Non-pigmented ciliary epithelial cell (primary cell): ENCODE results near the gene ACCSL.

ENCODE experiments used
- DNase-seq: peaks from one replicate; pipeline ENCODE4 v3.0.0-alpha.2; 2010; ENCODE audit warnings: low read depth

The ACCSL gene

GRCh38 chr11:44097821-44098220, 50.0 kb downstream of the ACCSL start:
- no peak for DNase-seq

- DNase-seq, result no peak
These were observed 53.3 kb downstream of the ACCSL start for GRCh38 chr11:44101098-44101497.

DNA sequence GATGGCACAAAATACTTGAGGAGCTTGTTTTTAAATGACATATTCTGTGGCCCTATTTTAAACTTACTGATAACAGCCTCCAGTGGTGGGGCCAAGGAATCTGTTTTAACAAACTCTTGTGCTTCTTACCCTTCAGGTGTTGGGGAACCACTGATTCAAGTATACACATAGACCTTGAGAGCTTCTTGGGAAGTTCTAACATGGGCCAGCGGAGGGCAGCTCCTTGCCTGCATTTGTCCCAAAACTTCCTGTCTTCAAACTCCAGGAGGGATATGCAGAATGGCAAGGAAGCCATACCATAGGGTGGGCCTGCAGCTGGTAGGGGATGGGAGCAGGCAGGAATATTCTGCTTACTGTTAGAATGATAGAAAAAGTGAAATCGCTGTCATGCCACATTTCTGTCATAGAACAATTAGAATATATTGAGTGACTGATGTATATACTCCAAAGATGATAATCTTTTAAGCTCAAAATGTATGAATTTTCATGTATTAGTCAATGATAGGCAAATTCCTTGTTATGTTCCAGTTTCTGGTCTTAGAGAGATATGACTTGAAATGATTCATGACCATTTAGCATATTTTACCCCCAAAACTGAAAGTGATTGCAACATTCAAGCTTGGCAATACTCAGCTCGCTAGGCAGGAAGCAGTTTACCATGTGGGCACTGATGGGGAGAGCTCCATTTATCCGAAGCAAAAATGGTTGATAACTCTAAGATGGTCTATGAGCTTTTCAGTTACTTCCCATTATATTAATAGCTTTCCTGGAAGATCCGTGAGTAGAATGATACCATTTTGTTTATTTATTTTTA, 56.9 kb downstream of the ACCSL start:
- DNase-seq, result no peak

DNA sequence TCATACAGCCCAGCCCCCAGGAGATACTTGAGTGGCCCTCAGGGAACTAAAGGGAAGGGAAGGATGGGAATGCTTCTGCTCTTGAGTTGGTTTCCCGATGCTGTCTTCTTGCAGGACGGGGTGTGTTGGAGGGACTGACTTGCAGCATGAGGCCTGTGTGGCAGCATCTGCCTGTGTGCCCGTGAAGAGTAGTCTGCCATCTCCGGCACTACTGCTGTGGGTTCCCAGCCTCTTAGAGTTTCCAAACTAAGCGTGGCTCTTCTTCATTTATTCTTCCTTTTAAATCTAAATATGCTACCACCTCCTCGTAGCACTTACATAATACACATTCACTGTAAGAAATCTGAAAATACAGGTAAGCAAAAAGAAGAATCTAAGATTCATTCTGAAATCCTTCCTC, 60.5 kb downstream of the ACCSL start:
- no peak for DNase-seq
